Measurements from ENCODE around the gene HLA-DQB2.
A peak's percentile ranks its signal among the peaks of the same experiment; 100 is the strongest.
"Not testable (repeated sequence)": the region's sequence is repeated elsewhere in the genome, so short reads cannot be mapped to it uniquely, and the experiment has no call there.

Gene HLA-DQB2

GRCh38 chr6:32775071-32775470, 11.7 kb upstream of the HLA-DQB2 start:
- no peak overlapping the region for H3K27ac Mint-ChIP-seq
- ATAC-seq (ENCODE audit: low read depth) (no peak), DNase-seq (ENCODE audit: low spot score in 2 of 2) (no peak)
- no peaks in the 10 kb centered on the region for H3K36me3 Mint-ChIP-seq
- H3K4me3 Mint-ChIP-seq = no peak overlapping the region
- H3K4me1 Mint-ChIP-seq = peaks cover 3% of the 10 kb centered on the region
- H3K27me3 Mint-ChIP-seq = peaks cover 2% of the 10 kb centered on the region
- H3K9me3 Mint-ChIP-seq = no peaks in the 10 kb centered on the region

DNA sequence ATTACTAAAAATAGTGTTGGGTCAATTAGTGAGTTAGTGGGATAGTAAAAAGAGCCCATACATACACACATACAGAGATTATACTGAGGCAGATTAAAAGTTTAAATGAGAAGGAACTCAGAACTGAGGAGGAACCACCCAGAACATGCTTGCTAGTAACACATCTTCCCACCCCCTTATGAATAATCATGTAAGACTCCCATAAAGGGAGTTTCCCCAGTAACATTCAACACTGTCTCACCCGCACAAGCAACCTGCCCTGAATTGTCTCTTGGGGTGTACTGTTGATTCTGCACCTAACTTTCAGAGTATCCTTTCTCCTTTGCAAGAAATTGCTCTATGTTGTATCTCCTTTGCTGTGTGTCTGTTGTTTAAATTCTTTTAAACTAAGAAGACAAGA, 11.1 kb upstream of the HLA-DQB2 start:
- ATAC-seq (ENCODE audit: low read depth) = peak; percentile 86
- H3K4me3 Mint-ChIP-seq = no peak overlapping the region
- no peaks in the 10 kb centered on the region for H3K36me3 Mint-ChIP-seq
- H3K9me3 Mint-ChIP-seq = no peaks in the 10 kb centered on the region
- H3K27me3 Mint-ChIP-seq = peaks cover 2% of the 10 kb centered on the region
- no peak overlapping the region for H3K27ac Mint-ChIP-seq
- H3K4me1 Mint-ChIP-seq = peaks cover 3% of the 10 kb centered on the region
- no peak for DNase-seq (ENCODE audit: low spot score in 2 of 2)

GRCh38 chr6:32772656-32773055, 9.3 kb upstream of the HLA-DQB2 start:
- no peak for ATAC-seq (ENCODE audit: low read depth)
- Mint-ChIP-seq H3K4me3 (no peak overlapping the region), H3K4me1 (peaks cover 3% of the 10 kb centered on the region), H3K27ac (no peak overlapping the region), H3K27me3 (peaks cover 4% of the 10 kb centered on the region), H3K36me3 (no peaks in the 10 kb centered on the region), H3K9me3 (no peaks in the 10 kb centered on the region)
- no peak for DNase-seq (ENCODE audit: low spot score in 2 of 2)

DNA sequence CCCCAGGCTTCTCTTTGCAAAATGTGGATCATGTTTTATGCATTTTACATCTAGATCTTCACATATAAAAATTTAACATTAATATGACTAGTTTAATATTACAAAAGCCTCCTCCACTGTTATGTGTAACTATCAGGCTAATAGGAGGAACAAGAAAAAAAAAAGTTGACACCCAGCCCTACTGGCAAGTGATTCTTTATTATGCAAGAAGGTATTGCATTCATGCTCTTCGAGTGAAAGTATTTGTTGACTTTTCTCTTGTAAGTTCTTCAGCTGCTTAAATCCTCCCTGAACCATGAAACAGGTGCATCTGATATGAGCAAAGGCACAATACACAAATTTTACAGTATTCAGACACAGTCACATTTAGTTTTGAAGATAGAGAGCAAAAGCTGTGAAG, 716 bp upstream of the HLA-DQB2 start:
- H3K4me3 Mint-ChIP-seq = no peak overlapping the region
- H3K27me3 Mint-ChIP-seq = peaks cover 7% of the 10 kb centered on the region
- no peaks in the 10 kb centered on the region for H3K9me3 Mint-ChIP-seq
- H3K36me3 Mint-ChIP-seq = no peaks in the 10 kb centered on the region
- ATAC-seq (ENCODE audit: low read depth) (no peak), DNase-seq (ENCODE audit: low spot score in 2 of 2) (no peak)
- no peak overlapping the region for H3K27ac Mint-ChIP-seq
- H3K4me1 Mint-ChIP-seq = no peaks in the 10 kb centered on the region

GRCh38 chr6:32761548-32761947, 1.8 kb downstream of the HLA-DQB2 start:
- no peak for DNase-seq (ENCODE audit: low spot score in 2 of 2)
- H3K9me3 Mint-ChIP-seq = no peaks in the 10 kb centered on the region
- H3K36me3 Mint-ChIP-seq = no peaks in the 10 kb centered on the region
- H3K27me3 Mint-ChIP-seq = peaks cover 4% of the 10 kb centered on the region
- no peak for ATAC-seq (ENCODE audit: low read depth)
- peak overlapping the region; percentile 71 for H3K4me3 Mint-ChIP-seq
- no peaks in the 10 kb centered on the region for H3K4me1 Mint-ChIP-seq
- H3K27ac Mint-ChIP-seq = peak overlapping the region; percentile 73

- ATAC-seq (ENCODE audit: low read depth) = peak; percentile 80
- DNase-seq (ENCODE audit: low spot score in 2 of 2) = no peak
- Mint-ChIP-seq H3K36me3 (no peaks in the 10 kb centered on the region), H3K27me3 (peaks cover 4% of the 10 kb centered on the region), H3K4me3 (peak overlapping the region; percentile 73), H3K4me1 (no peaks in the 10 kb centered on the region), H3K9me3 (no peaks in the 10 kb centered on the region), H3K27ac (peak overlapping the region; percentile 73)
These were observed 2.3 kb downstream of the HLA-DQB2 start for GRCh38 chr6:32761072-32761471.

DNA sequence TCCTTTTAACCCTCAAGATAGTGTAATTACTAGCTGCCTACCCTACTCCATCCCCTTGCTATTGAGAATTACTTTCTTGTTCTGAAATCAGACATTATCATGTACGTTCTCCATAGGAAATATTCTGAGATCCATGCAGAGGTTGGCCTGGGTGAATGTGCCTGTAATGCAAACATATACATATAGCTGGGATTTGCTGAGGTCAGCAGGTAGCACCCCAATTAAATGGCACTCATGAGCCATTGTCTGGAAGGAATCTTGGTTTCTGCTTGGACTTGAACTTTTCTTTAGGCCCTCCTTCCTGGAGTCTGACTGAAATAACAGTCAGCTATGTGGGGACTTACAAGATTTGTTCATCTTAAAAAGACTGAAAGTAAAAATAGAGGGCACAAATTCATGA, 3.7 kb downstream of the HLA-DQB2 start:
- H3K36me3 Mint-ChIP-seq = no peaks in the 10 kb centered on the region
- H3K4me1 Mint-ChIP-seq = no peaks in the 10 kb centered on the region
- DNase-seq (ENCODE audit: low spot score in 2 of 2) = no peak
- peaks cover 9% of the 10 kb centered on the region for H3K27me3 Mint-ChIP-seq
- no peak for ATAC-seq (ENCODE audit: low read depth)
- no peaks in the 10 kb centered on the region for H3K9me3 Mint-ChIP-seq
- no peak overlapping the region for H3K4me3 Mint-ChIP-seq
- H3K27ac Mint-ChIP-seq = no peak overlapping the region

GRCh38 chr6:32752580-32752979, 10.8 kb downstream of the HLA-DQB2 start:
- DNase-seq (ENCODE audit: low spot score in 2 of 2) (no peak), ATAC-seq (ENCODE audit: low read depth) (no peak)
- H3K27ac Mint-ChIP-seq = no peak overlapping the region
- peaks cover 16% of the 10 kb centered on the region for H3K27me3 Mint-ChIP-seq
- H3K4me3 Mint-ChIP-seq = no peak overlapping the region
- no peaks in the 10 kb centered on the region for H3K36me3 Mint-ChIP-seq
- no peaks in the 10 kb centered on the region for H3K4me1 Mint-ChIP-seq
- no peaks in the 10 kb centered on the region for H3K9me3 Mint-ChIP-seq

DNA sequence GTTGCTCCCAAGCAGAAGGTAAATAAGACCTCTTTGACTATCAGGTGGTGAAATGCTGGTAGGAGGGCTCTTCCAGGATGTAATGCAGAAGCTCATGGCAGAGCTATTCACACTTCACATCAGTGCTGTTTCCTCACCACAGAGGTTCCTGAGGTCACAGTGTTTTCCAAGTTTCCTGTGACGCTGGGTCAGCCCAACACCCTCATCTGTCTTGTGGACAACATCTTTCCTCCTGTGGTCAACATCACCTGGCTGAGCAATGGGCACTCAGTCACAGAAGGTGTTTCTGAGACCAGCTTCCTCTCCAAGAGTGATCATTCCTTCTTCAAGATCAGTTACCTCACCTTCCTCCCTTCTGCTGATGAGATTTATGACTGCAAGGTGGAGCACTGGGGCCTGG, 17.7 kb downstream of the HLA-DQB2 start:
- ATAC-seq (ENCODE audit: low read depth); DNase-seq (ENCODE audit: low spot score in 2 of 2); H3K27me3 Mint-ChIP-seq; H3K4me1 Mint-ChIP-seq; H3K36me3 Mint-ChIP-seq; H3K9me3 Mint-ChIP-seq; H3K27ac Mint-ChIP-seq: not testable (repeated sequence)
- peak overlapping the region; percentile 53 for H3K4me3 Mint-ChIP-seq

DNA sequence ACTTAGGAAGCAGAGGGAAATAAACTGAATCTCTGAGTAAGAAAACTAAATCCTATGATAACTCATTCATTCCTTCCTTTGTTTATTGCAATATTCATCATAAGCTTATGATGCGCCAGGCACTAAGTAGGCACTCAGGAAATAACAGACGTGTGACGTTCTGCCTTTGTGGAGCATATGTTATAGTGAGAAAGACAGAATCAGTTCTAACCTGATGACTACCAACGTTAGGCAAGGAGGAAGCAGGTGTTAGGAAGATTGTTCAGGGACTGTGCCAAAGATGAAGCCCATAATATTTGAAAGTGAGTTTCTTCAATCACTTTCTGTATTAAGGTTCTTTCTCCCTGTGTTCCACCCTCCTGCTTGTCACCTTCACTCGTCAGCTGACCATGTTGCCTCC, 18.6 kb downstream of the HLA-DQB2 start:
- Mint-ChIP-seq H3K4me1 (peaks cover 2% of the 10 kb centered on the region), H3K9me3 (no peaks in the 10 kb centered on the region), H3K27ac (no peak overlapping the region), H3K4me3 (no peak overlapping the region), H3K36me3 (no peaks in the 10 kb centered on the region), H3K27me3 (peaks cover 9% of the 10 kb centered on the region)
- ATAC-seq (ENCODE audit: low read depth) (no peak), DNase-seq (ENCODE audit: low spot score in 2 of 2) (no peak)

GRCh38 chr6:32742374-32742773, 21.0 kb downstream of the HLA-DQB2 start:
- Mint-ChIP-seq H3K27me3 (peaks cover 11% of the 10 kb centered on the region), H3K9me3 (no peaks in the 10 kb centered on the region), H3K4me1 (peaks cover 2% of the 10 kb centered on the region), H3K36me3 (no peaks in the 10 kb centered on the region), H3K4me3 (peak overlapping the region; percentile 45), H3K27ac (no peak overlapping the region)
- ATAC-seq (ENCODE audit: low read depth) (no peak), DNase-seq (ENCODE audit: low spot score in 2 of 2) (no peak)

DNA sequence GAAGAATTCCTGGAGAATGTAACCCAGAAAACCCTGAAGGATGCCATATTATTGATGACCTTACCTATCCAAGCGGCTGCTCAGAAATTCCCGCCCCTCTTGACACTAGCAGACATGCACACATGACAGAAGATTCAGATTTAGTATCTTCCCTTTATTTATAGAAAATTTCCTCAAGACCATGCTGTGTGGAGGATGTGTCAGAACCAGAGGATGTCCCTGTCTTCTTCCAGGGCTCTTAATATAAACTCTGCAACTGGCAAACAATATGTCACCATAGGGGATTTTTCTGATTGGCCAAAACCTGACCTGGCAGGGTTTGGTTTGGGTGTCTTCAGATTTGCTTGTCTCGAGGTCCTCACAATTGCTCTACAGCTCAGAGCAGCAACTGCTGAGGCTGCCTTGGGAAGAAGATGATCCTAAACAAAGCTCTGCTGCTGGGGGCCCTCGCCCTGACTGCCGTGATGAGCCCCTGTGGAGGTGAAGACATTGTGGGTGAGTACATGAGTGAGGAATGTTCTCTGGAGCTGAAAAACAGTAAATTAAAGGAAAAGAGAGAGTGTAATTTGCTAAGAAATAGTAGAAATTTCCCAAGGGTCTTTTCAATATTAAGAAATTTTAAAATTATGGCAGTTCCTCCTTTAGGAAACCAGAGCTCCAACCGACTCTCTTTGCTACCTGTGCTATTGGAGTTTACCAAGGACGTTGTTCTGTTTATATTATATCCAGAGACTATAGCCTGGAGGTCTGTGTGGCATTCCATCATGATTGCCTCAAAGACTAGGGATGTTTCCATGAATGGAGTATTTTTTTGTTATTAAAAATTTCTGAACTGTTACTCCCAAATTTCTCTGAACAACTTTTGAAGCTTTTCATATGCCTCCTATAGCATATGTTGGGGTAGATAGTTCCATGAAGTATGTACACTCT, 22.0 kb downstream of the HLA-DQB2 start, which contains the start of gene HLA-DQA2:
Gene HLA-DQA2, plus strand, starts transcription at position 361 of the 930 bp plus-strand sequence. Its CDS starts 53 bp downstream, at position 414.
- Mint-ChIP-seq H3K9me3 (no peaks in the 10 kb centered on the region), H3K4me1 (peaks cover 2% of the 10 kb centered on the region), H3K27me3 (peaks cover 11% of the 10 kb centered on the region), H3K36me3 (no peaks in the 10 kb centered on the region), H3K4me3 (peak within 1 kb of the TSS; percentile 57), H3K27ac (no peak within 1 kb of the TSS)
- peak; percentile 75 for ATAC-seq (ENCODE audit: low read depth)
- DNase-seq (ENCODE audit: low spot score in 2 of 2) = peak in 1 of 2 donors; percentile 12

GRCh38 chr6:32738126-32738525, 25.2 kb downstream of the HLA-DQB2 start:
- ATAC-seq (ENCODE audit: low read depth) (no peak), DNase-seq (ENCODE audit: low spot score in 2 of 2) (no peak)
- Mint-ChIP-seq H3K4me3 (no peak overlapping the region), H3K27ac (no peak overlapping the region), H3K27me3 (peaks cover 8% of the 10 kb centered on the region), H3K36me3 (no peaks in the 10 kb centered on the region), H3K9me3 (no peaks in the 10 kb centered on the region), H3K4me1 (peaks cover 2% of the 10 kb centered on the region)

DNA sequence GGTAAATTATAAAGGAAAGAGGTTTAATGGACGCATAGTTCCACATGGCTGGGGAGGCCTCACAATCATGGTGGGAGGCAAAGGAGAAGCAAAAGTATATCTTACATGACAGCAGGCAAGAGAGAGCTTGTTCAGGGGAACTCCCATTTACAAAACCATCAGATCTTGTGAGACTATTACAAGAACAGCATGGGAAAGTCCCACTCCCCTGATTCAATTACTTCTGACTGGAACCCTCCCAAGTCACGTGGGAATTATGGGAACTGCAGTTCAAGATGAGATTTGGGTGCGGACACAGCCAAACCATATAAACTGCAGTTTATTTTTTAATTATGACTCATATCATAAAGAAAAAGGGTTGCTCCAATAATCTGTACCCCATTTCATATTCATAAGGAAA, 44.5 kb downstream of the HLA-DQB2 start:
- ATAC-seq (ENCODE audit: low read depth) (peak; percentile 73), DNase-seq (ENCODE audit: low spot score in 2 of 2) (no peak)
- Mint-ChIP-seq H3K27ac (no peak overlapping the region), H3K9me3 (peaks cover 1% of the 10 kb centered on the region), H3K27me3 (peaks cover 4% of the 10 kb centered on the region), H3K36me3 (peaks cover 1% of the 10 kb centered on the region), H3K4me3 (no peak overlapping the region), H3K4me1 (no peaks in the 10 kb centered on the region)

DNA sequence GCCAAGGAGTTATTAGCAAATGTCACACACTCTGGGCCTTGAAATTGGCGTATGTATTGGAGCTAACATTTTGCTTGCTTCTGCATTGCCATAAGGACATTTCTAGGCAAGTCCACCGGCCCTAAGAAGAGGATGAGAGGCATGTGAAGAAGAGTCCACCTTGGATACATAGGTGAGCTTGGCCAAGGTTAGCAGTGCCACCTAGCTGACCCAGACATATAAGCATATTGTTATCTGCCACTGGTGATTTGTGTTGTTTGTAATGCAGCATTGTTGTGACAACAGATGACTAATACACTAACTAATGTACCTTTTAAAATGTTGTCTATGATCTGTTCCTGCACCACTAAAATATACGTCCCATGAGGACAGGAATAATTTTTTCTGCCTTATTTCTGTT, 46.9 kb downstream of the HLA-DQB2 start:
- H3K27ac Mint-ChIP-seq = no peak overlapping the region
- H3K36me3 Mint-ChIP-seq = peaks cover 1% of the 10 kb centered on the region
- no peaks in the 10 kb centered on the region for H3K4me1 Mint-ChIP-seq
- H3K4me3 Mint-ChIP-seq = no peak overlapping the region
- ATAC-seq (ENCODE audit: low read depth) = no peak
- peaks cover 1% of the 10 kb centered on the region for H3K9me3 Mint-ChIP-seq
- H3K27me3 Mint-ChIP-seq = peaks cover 4% of the 10 kb centered on the region
- no peak for DNase-seq (ENCODE audit: low spot score in 2 of 2)
